Skeletal muscle satellite cell (primary cell): ENCODE data around the gene SORBS2.
"Not testable (repeated sequence)": the region's sequence is repeated elsewhere in the genome, so short reads cannot be mapped to it uniquely, and the experiment has no call there.

ENCODE experiments used
- H3K27me3 ChIP-seq: 2 replicates; pipeline ENCODE4 v1.7.0; 2013; ENCODE audit warnings: low read length; ENCODE audit not compliant: control insufficient read depth, insufficient read depth
- H3K36me3 ChIP-seq: 2 replicates; pipeline ENCODE4 v1.7.0; 2013; ENCODE audit warnings: mild to moderate bottlenecking, control low read depth, low read length; ENCODE audit not compliant: insufficient read depth
- H3K4me1 ChIP-seq: 2 replicates; pipeline ENCODE4 v1.7.0; 2013; ENCODE audit warnings: low read length; ENCODE audit not compliant: control insufficient read depth, insufficient read depth
- H3K4me2 ChIP-seq: 2 replicates; pipeline ENCODE4 v1.7.0; 2013; ENCODE audit warnings: mild to moderate bottlenecking, low read length
- H3K4me3 ChIP-seq: 2 replicates; pipeline ENCODE4 v1.7.0; 2013; ENCODE audit warnings: low read length
- H3K9ac ChIP-seq: 2 replicates; pipeline ENCODE4 v1.7.0; 2013; ENCODE audit warnings: mild to moderate bottlenecking, low read depth, low read length, moderate library complexity
- H3K9me3 ChIP-seq: replicated peaks from 2 replicates; pipeline ENCODE4 v1.7.0; 2013; ENCODE audit warnings: mild to moderate bottlenecking, control low read depth, low read length

The SORBS2 gene

GRCh38 chr4:185716141-185716551, 95.8 kb downstream of the SORBS2 start:
- H3K9me3 ChIP-seq, result no peaks in the 10 kb centered on the region
- no peak overlapping the region for H3K4me3 ChIP-seq
- no peaks in the 10 kb centered on the region for H3K36me3 ChIP-seq
- H3K9ac ChIP-seq, result no peak overlapping the region
- H3K27me3 ChIP-seq, result no peaks in the 10 kb centered on the region
- peaks cover 8% of the 10 kb centered on the region for H3K4me1 ChIP-seq
- no peak overlapping the region for H3K4me2 ChIP-seq

- not testable (repeated sequence) for H3K9ac ChIP-seq, H3K4me3 ChIP-seq, H3K36me3 ChIP-seq, H3K27me3 ChIP-seq, H3K9me3 ChIP-seq, H3K4me2 ChIP-seq
- peaks cover 23% of the 10 kb centered on the region for H3K4me1 ChIP-seq
Measured at GRCh38 chr4:185714524-185714923, 97.5 kb downstream of the SORBS2 start.

GRCh38 chr4:185713731-185714130, 98.3 kb downstream of the SORBS2 start:
- H3K9me3 ChIP-seq, result no peaks in the 10 kb centered on the region
- H3K27me3 ChIP-seq, result no peaks in the 10 kb centered on the region
- no peaks in the 10 kb centered on the region for H3K36me3 ChIP-seq
- no peak overlapping the region for H3K4me2 ChIP-seq
- no peak overlapping the region for H3K4me3 ChIP-seq
- no peak overlapping the region for H3K9ac ChIP-seq
- H3K4me1 ChIP-seq, result peaks cover 27% of the 10 kb centered on the region

GRCh38 chr4:185713272-185713671, 98.7 kb downstream of the SORBS2 start:
- no peak overlapping the region for H3K4me3 ChIP-seq

GRCh38 chr4:185712350-185713024, 99.5 kb downstream of the SORBS2 start:
- Histone ChIP-seq H3K4me1 (peaks cover 36% of the 10 kb centered on the region), H3K4me3 (no peak overlapping the region), H3K27me3 (no peaks in the 10 kb centered on the region), H3K36me3 (no peaks in the 10 kb centered on the region), H3K9ac (no peak overlapping the region), H3K9me3 (no peaks in the 10 kb centered on the region), H3K4me2 (no peak overlapping the region)

More at GRCh38 chr4:185713272-185713671, 98.7 kb downstream of the SORBS2 start:
- no peaks in the 10 kb centered on the region for H3K27me3 ChIP-seq
- H3K9ac ChIP-seq, result no peak overlapping the region
- no peak overlapping the region for H3K4me2 ChIP-seq
- H3K36me3 ChIP-seq, result no peaks in the 10 kb centered on the region
- peaks cover 30% of the 10 kb centered on the region for H3K4me1 ChIP-seq
- no peaks in the 10 kb centered on the region for H3K9me3 ChIP-seq

- Histone ChIP-seq H3K4me2 (no peak overlapping the region), H3K27me3 (no peaks in the 10 kb centered on the region), H3K9ac (no peak overlapping the region)
Measured at GRCh38 chr4:185711726-185712125, 100.3 kb downstream of the SORBS2 start.

GRCh38 chr4:185710487-185710995, 101.5 kb downstream of the SORBS2 start:
- peak overlapping the region; percentile 40 for H3K9ac ChIP-seq
- H3K4me3 ChIP-seq, result peak overlapping the region; percentile 7
- H3K9me3 ChIP-seq, result no peaks in the 10 kb centered on the region
- peak overlapping the region; percentile 36 for H3K4me2 ChIP-seq
- H3K36me3 ChIP-seq, result no peaks in the 10 kb centered on the region
- peaks cover 36% of the 10 kb centered on the region for H3K4me1 ChIP-seq
- H3K27me3 ChIP-seq, result no peaks in the 10 kb centered on the region

More at GRCh38 chr4:185711726-185712125, 100.3 kb downstream of the SORBS2 start:
- no peaks in the 10 kb centered on the region for H3K9me3 ChIP-seq
- no peak overlapping the region for H3K4me3 ChIP-seq
- peaks cover 36% of the 10 kb centered on the region for H3K4me1 ChIP-seq
- H3K36me3 ChIP-seq, result no peaks in the 10 kb centered on the region

GRCh38 chr4:185709802-185710486, 102.0 kb downstream of the SORBS2 start:
- Histone ChIP-seq H3K4me2 (peak overlapping the region; percentile 36), H3K4me3 (peak overlapping the region; percentile 7), H3K36me3 (no peaks in the 10 kb centered on the region), H3K27me3 (no peaks in the 10 kb centered on the region), H3K9me3 (no peaks in the 10 kb centered on the region), H3K4me1 (peaks cover 36% of the 10 kb centered on the region), H3K9ac (peak overlapping the region; percentile 40)

- Histone ChIP-seq H3K9ac (peak overlapping the region; percentile 29), H3K4me2 (peak overlapping the region; percentile 31), H3K36me3 (no peaks in the 10 kb centered on the region), H3K27me3 (no peaks in the 10 kb centered on the region), H3K4me1 (peaks cover 35% of the 10 kb centered on the region), H3K9me3 (no peaks in the 10 kb centered on the region), H3K4me3 (no peak overlapping the region)
Measured at GRCh38 chr4:185708348-185708747, 103.6 kb downstream of the SORBS2 start.

GRCh38 chr4:185707622-185708021, 104.4 kb downstream of the SORBS2 start:
- H3K27me3 ChIP-seq, H3K36me3 ChIP-seq, H3K9me3 ChIP-seq, H3K9ac ChIP-seq, H3K4me2 ChIP-seq: not testable (repeated sequence)
- Histone ChIP-seq H3K4me3 (peak overlapping the region; percentile 33), H3K4me1 (peaks cover 30% of the 10 kb centered on the region)

GRCh38 chr4:185702147-185702663, 109.8 kb downstream of the SORBS2 start:
- Histone ChIP-seq H3K27me3 (no peaks in the 10 kb centered on the region), H3K36me3 (no peaks in the 10 kb centered on the region), H3K9ac (no peak overlapping the region), H3K9me3 (no peaks in the 10 kb centered on the region), H3K4me3 (no peak overlapping the region), H3K4me1 (peaks cover 4% of the 10 kb centered on the region), H3K4me2 (no peak overlapping the region)
